Esophagus muscularis mucosa (tissue), 3 donors: ENCODE measurements around the gene STMN3.

ENCODE experiments used
- CTCF ChIP-seq, 3 experiments: fragments of 200-600 bp in 2 of 3; fragments of 450-650 bp in 1 of 3; sonication (generic) in 2 of 3; IDR thresholded peaks; one replicate each; pipeline ENCODE4 v1.5.1; 2017 to 2019; ENCODE audit warnings: antibody characterized with exemption in 3 of 3, mild to moderate bottlenecking in 2 of 3, moderate library complexity in 1 of 3
- EP300 ChIP-seq: sonication (generic); formaldehyde crosslinking; IDR thresholded peaks from one replicate; pipeline ENCODE4 v1.6.1; 2017; ENCODE audit warnings: antibody characterized with exemption

- TF ChIP-seq CTCF (IDR thresholded peaks at IDR 0.05) (no peak), EP300 (no peak)
These were observed 46.5 kb downstream of the STMN3 start for GRCh38 chr20:63606686-63607085.
